ENCODE data around the gene ATP10A. TPM values are rescaled to one million over a fixed set of nuclear protein-coding genes. Genes with fewer than 3 reads are reported as not detected.

The ATP10A gene
- total RNA-seq, 1 experiment from 2014 or later = 0.02 TPM

- ChIA-PET POLR2A (no interaction called here), CTCF (no interaction called here), RAD21 (ENCODE audit: low non-redundant PET in 1 of 2, low total read pairs in 2 of 2, uncharacterized antibody in 2 of 2, unreplicated experiment in 2 of 2) (no interaction called here)
- no peak for ATAC-seq
- H3K4me2 ChIP-seq (ENCODE audit: low read length) = no peak overlapping the region
- H3K27me3 ChIP-seq (ENCODE audit: insufficient read depth, low read length) = no peaks in the 10 kb centered on the region
- no peak overlapping the region for H3K9ac ChIP-seq (ENCODE audit: low read length)
- intact Hi-C loops (cut with micrococcal nuclease) = no loop called here
- H3K9me2 ChIP-seq (ENCODE audit: insufficient read depth) = no peaks in the 10 kb centered on the region
- H4K20me1 ChIP-seq (ENCODE audit: insufficient read depth) = no peaks in the 10 kb centered on the region
- no peaks in the 10 kb centered on the region for H3K36me3 ChIP-seq (ENCODE audit: control insufficient read depth in 1 of 2, insufficient read depth in 2 of 2, low read length in 2 of 2)
- H3K4me3 ChIP-seq (replicated peaks in 1 of 2; ENCODE audit: low read depth in 1 of 2, low read length in 2 of 2) = no peak overlapping the region
- H3K27ac ChIP-seq (ENCODE audit: low read depth, low read length) = no peak overlapping the region
- peaks cover 0 to 35% of the 10 kb centered on the region in 2 experiments; a peak in 2 of 4 replicates for H3K9me3 ChIP-seq (ENCODE audit: control insufficient read depth in 1 of 2, insufficient read depth in 1 of 2, low read depth in 1 of 2, low read length in 2 of 2)
- TF ChIP-seq YY1 (IDR thresholded peaks at IDR 0.05; ENCODE audit: extremely low read depth, insufficient replicate concordance, low read depth, low read length) (no peak), POLR2A (IDR thresholded peaks at IDR 0.05; ENCODE audit: borderline replicate concordance, extremely low read depth, insufficient read depth, insufficient read length) (no peak), FOSL1 (IDR thresholded peaks at IDR 0.05; ENCODE audit: low read depth) (no peak), EZH2phosphoT487 (IDR thresholded peaks at IDR 0.05; ENCODE audit: borderline replicate concordance) (no peak), CEBPB (IDR thresholded peaks at IDR 0.05; ENCODE audit: low read depth) (no peak), ELF1 (IDR thresholded peaks at IDR 0.05; ENCODE audit: borderline replicate concordance, low read depth) (no peak)
- TF ChIP-seq, protein P1, sequence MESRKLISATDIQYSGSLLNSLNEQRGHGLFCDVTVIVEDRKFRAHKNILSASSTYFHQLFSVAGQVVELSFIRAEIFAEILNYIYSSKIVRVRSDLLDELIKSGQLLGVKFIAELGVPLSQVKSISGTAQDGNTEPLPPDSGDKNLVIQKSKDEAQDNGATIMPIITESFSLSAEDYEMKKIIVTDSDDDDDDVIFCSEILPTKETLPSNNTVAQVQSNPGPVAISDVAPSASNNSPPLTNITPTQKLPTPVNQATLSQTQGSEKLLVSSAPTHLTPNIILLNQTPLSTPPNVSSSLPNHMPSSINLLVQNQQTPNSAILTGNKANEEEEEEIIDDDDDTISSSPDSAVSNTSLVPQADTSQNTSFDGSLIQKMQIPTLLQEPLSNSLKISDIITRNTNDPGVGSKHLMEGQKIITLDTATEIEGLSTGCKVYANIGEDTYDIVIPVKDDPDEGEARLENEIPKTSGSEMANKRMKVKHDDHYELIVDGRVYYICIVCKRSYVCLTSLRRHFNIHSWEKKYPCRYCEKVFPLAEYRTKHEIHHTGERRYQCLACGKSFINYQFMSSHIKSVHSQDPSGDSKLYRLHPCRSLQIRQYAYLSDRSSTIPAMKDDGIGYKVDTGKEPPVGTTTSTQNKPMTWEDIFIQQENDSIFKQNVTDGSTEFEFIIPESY (IDR thresholded peaks at IDR 0.05; ENCODE audit: extremely low read depth, insufficient replicate concordance, low read length) = no peak
- TF ChIP-seq, protein P2, sequence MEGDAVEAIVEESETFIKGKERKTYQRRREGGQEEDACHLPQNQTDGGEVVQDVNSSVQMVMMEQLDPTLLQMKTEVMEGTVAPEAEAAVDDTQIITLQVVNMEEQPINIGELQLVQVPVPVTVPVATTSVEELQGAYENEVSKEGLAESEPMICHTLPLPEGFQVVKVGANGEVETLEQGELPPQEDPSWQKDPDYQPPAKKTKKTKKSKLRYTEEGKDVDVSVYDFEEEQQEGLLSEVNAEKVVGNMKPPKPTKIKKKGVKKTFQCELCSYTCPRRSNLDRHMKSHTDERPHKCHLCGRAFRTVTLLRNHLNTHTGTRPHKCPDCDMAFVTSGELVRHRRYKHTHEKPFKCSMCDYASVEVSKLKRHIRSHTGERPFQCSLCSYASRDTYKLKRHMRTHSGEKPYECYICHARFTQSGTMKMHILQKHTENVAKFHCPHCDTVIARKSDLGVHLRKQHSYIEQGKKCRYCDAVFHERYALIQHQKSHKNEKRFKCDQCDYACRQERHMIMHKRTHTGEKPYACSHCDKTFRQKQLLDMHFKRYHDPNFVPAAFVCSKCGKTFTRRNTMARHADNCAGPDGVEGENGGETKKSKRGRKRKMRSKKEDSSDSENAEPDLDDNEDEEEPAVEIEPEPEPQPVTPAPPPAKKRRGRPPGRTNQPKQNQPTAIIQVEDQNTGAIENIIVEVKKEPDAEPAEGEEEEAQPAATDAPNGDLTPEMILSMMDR (IDR thresholded peaks at IDR 0.05 in 2 of 3, conservative IDR thresholded peaks at IDR 0.05 in 1 of 3; ENCODE audit: borderline replicate concordance in 1 of 3, insufficient read depth in 1 of 3, low read depth in 2 of 3, low read length in 2 of 3) = no peak
- TF ChIP-seq, protein P3, sequence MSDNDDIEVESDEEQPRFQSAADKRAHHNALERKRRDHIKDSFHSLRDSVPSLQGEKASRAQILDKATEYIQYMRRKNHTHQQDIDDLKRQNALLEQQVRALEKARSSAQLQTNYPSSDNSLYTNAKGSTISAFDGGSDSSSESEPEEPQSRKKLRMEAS (IDR thresholded peaks at IDR 0.05) = no peak
- no peaks in the 10 kb centered on the region for H3K4me1 ChIP-seq (ENCODE audit: control insufficient read depth in 1 of 2, insufficient read depth in 2 of 2, low read length in 2 of 2)
- H3K79me2 ChIP-seq (ENCODE audit: insufficient read depth, low read length) = no peaks in the 10 kb centered on the region
- BruUV-seq (replicated peaks) = no TSS peak
- DNase-seq (ENCODE audit: low read depth, low spot score) = no peak
- H2AFZ ChIP-seq (ENCODE audit: low read depth, low read length, poor library complexity, severe bottlenecking) = no peak overlapping the region
These were observed 99.8 kb downstream of the ATP10A start for GRCh38 chr15:25763331-25763751.
